ENCODE data around the gene CNOT11.
"Not testable (repeated sequence)": the region's sequence is repeated elsewhere in the genome, so short reads cannot be mapped to it uniquely, and the experiment has no call there.

The CNOT11 gene

GRCh38 chr2:101252408-101253012 lies at the start of gene CNOT11:
TSS of gene CNOT11 (plus strand) at chr2:101252886. CDS start at chr2:101252965, 79 bp downstream.
- DNase-seq (ENCODE audit: low read depth, low spot score): peak; percentile 98

- no peak for DNase-seq (ENCODE audit: low read depth, low spot score)
Observed at GRCh38 chr2:101204400-101205115, 48.1 kb upstream of the CNOT11 start.

GRCh38 chr2:101205521-101206479 lies 46.9 kb upstream of the CNOT11 start:
- peak; percentile 6 for DNase-seq (ENCODE audit: low read depth, low spot score)

GRCh38 chr2:101208830-101209229 lies 43.9 kb upstream of the CNOT11 start:
- DNase-seq (ENCODE audit: low read depth, low spot score): no peak

GRCh38 chr2:101219246-101219645 lies 33.4 kb upstream of the CNOT11 start:
- DNase-seq (ENCODE audit: low read depth, low spot score): no peak

GRCh38 chr2:101220091-101220490 lies 32.6 kb upstream of the CNOT11 start:
- DNase-seq (ENCODE audit: low read depth, low spot score): not testable (repeated sequence)

DNA sequence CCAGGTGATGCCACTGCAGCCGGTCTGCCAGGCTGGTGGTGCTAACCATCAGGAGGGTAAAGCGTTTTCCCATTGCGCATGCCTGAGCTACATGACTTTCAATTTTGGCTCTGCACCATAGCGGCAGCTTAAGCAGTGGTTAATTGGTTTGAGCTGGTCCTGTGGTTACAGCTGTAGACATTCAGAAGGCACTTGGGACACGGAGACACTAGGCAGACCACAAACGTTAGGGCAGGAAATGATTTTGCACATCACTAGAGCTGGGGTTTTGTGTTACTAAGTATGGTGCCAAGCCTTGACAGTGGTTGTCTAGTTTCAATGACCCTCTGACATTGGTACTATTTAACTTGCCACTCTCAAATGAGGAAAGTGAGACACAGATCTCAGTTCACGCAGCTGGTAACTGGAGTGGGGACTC lies 28.9 kb upstream of the CNOT11 start:
- peak; percentile 12 for DNase-seq (ENCODE audit: low read depth, low spot score)

- no peak for DNase-seq (ENCODE audit: low read depth, low spot score)
Observed at GRCh38 chr2:101230541-101231001, 22.1 kb upstream of the CNOT11 start.

GRCh38 chr2:101231240-101231639 lies 21.4 kb upstream of the CNOT11 start:
- no peak for DNase-seq (ENCODE audit: low read depth, low spot score)

- DNase-seq (ENCODE audit: low read depth, low spot score): no peak
Observed at GRCh38 chr2:101231937-101232730, 20.6 kb upstream of the CNOT11 start.

GRCh38 chr2:101232770-101233169 lies 19.9 kb upstream of the CNOT11 start:
- no peak for DNase-seq (ENCODE audit: low read depth, low spot score)

DNA sequence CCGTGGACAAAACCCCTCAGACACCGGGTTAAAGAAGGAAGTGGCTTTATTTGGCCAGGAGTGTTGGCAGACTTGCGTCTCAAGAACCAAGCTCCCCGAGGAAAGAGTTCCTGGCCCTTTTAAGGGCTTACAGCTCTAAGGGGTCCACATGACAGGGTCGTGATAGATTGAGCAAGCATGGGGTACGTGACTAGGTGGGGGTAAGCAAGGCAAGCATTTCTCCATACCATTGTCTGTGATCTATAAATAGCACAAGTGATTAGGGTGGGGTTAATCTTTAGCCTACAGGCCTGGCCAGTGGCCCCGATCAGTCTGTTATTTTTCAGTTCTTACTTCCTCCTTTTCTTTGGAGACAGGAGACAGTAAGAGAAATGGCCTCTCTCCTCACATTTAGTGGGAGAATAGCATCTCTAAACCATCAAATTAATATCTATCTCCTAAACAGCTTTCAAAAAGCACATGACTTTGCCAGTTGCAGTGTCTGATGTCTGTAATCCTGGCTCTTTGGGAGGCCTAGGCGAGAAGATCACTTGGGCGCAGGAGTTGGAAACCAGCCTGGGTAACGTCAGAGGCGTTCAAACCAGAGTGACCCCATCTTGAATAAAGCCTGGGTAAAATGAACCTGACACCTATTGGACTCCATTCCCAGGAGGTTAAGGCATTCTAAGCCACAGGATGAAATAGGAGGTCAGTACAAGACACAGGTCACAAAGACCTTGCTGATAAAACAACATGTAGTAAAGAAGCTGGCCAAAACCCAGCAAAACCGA lies 18.3 kb upstream of the CNOT11 start:
- no peak for DNase-seq (ENCODE audit: low read depth, low spot score)

GRCh38 chr2:101235956-101236355 lies 16.7 kb upstream of the CNOT11 start:
- not testable (repeated sequence) for DNase-seq (ENCODE audit: low read depth, low spot score)

DNA sequence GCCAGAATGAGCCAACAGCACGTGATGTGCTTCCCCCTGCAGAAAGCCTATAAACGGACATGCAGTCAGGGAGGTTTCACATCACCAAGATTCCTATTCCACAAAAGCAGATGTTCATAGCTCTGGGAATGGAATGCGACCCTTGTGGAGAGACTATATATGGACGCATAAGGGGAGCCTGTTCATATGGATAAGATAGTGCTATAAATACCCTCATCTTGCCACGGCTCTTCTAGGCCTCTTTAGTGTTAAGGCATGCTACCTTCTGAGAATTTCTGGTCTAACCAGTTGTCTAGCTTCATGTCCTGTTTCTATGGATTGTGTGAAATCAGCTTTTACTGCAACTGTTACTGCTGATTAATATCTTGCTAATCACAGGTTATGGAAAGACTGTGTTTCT lies 14.7 kb upstream of the CNOT11 start:
- not testable (repeated sequence) for DNase-seq (ENCODE audit: low read depth, low spot score)

DNA sequence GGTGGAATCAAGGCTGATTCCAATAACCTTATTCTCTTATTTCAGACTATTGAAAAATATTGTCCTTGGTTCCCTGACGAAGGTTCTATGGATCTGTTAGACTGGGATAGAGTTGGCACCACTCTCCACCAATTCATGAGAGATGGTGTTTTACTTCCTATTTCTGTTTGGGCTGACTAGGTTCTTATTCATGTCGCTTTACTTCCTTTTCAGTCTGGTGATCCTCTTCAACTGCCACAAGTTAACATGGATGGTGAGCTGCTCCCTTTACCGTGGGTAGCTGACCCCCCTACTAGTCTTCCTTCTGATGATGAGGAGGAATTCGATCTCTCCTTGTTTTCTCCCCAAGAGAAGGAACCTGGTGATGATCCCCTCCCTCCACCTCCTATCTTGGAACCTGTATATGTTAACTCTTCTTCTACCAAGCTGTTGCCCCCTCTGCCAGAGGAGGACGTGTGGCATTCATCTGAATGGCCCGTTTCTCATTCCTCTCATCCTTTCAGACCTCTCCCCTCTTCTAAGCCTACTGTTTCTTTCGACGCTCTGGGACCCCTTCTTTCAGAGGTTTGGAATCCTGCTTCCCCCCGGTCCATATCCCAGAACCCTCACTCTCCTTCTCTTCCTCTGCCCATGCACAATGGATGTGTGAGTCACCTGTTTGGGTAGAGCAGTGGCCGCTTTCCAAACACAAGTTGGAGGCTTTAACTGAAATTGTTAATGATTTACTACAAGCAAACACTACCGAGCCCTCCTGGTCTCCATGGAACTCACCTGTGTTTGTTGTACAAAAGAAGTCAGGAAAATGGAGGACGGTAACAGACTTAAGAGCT lies 13.5 kb upstream of the CNOT11 start:
- no peak for DNase-seq (ENCODE audit: low read depth, low spot score)

DNA sequence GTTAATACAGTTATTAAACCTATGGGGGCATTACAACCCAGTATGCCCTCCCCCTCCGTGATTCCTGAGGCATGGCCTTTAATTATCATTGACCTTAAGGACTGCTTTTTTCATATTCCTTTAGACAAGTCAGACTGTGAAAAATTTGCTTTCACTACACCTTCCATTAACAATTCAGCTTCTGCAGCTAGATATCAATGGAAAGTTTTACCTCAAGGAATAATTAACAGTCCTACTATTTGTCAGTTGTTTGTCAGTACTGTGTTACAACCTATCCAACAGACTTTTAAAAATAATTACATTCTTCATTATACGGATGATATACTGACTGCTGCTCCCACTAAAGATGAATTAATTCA lies 12.9 kb upstream of the CNOT11 start:
- not testable (repeated sequence) for DNase-seq (ENCODE audit: low read depth, low spot score)

- DNase-seq (ENCODE audit: low read depth, low spot score): not testable (repeated sequence)
Observed at GRCh38 chr2:101240694-101241093, 12.0 kb upstream of the CNOT11 start.

- DNase-seq (ENCODE audit: low read depth, low spot score): no peak
Observed at GRCh38 chr2:101241158-101241557, 11.5 kb upstream of the CNOT11 start.

GRCh38 chr2:101244373-101244772 lies 8.3 kb upstream of the CNOT11 start:
- DNase-seq (ENCODE audit: low read depth, low spot score): not testable (repeated sequence)

GRCh38 chr2:101244899-101245298 lies 7.8 kb upstream of the CNOT11 start:
- DNase-seq (ENCODE audit: low read depth, low spot score): not testable (repeated sequence)

Data from activated CD4-positive, CD25-positive, alpha-beta regulatory T cell treated with anti-CD3 and anti-CD28 coated beads, Interleukin-2, amount 50 U/mL, for 16 hours (primary cell).